Measurements from ENCODE around the gene WSCD2. TPM values are rescaled to one million over a fixed set of nuclear protein-coding genes. Genes with fewer than 3 reads are reported as not detected.

The WSCD2 gene
- total RNA-seq, 2 experiments from 2014 or later = not detected

- no peak overlapping the region for H3K27ac ChIP-seq (ENCODE audit: low read depth, low read length, poor library complexity, severe bottlenecking)
- H3K9me2 ChIP-seq (ENCODE audit: insufficient read depth, low read length) = no peaks in the 10 kb centered on the region
- no peaks in the 10 kb centered on the region for H3K36me3 ChIP-seq (ENCODE audit: insufficient read depth, low read length)
- no peak overlapping the region for H3K4me3 ChIP-seq (ENCODE audit: low read depth, low read length, poor library complexity, severe bottlenecking)
- H3K79me2 ChIP-seq (ENCODE audit: insufficient read depth, low read depth, low read length) = no peaks in the 10 kb centered on the region
- H3K9me3 ChIP-seq (ENCODE audit: low read length) = no peaks in the 10 kb centered on the region
- intact Hi-C loops (cut with micrococcal nuclease; ENCODE audit: unreplicated experiment) = no loop called here
- TF ChIP-seq EZH2phosphoT487 (IDR thresholded peaks at IDR 0.05; ENCODE audit: borderline replicate concordance, low read depth, low read length) = no peak
- TF ChIP-seq CTCF (conservative IDR thresholded peaks at IDR 0.05; ENCODE audit: low read length) = no peak
- no peak overlapping the region for H3K4me2 ChIP-seq (ENCODE audit: low read length)
- H3K4me1 ChIP-seq (ENCODE audit: insufficient read depth, low read length, poor library complexity, severe bottlenecking) = no peaks in the 10 kb centered on the region
- POLR2A ChIA-PET = no interaction called here
- CTCF ChIA-PET (ENCODE audit: unreplicated experiment) = no interaction called here
- DNase-seq (ENCODE audit: low spot score) = no peak
- no peaks in the 10 kb centered on the region for H4K20me1 ChIP-seq (ENCODE audit: insufficient read depth, low read length)
- BruUV-seq (replicated peaks) = no TSS peak
- H2AFZ ChIP-seq (ENCODE audit: low read length) = no peak overlapping the region
Measured at GRCh38 chr12:108157870-108158459, 28.9 kb downstream of the WSCD2 start.

GRCh38 chr12:108162207-108162606, 33.1 kb downstream of the WSCD2 start:
- H4K20me1 ChIP-seq (ENCODE audit: insufficient read depth, low read length) = no peaks in the 10 kb centered on the region
- intact Hi-C loops (cut with micrococcal nuclease; ENCODE audit: unreplicated experiment) = no loop called here
- H3K9me3 ChIP-seq (ENCODE audit: low read length) = no peaks in the 10 kb centered on the region

More at GRCh38 chr12:108162207-108162606, 33.1 kb downstream of the WSCD2 start:
- Histone ChIP-seq H3K36me3 (ENCODE audit: insufficient read depth, low read length) (no peaks in the 10 kb centered on the region), H3K4me2 (ENCODE audit: low read length) (no peak overlapping the region), H3K9me2 (ENCODE audit: insufficient read depth, low read length) (no peaks in the 10 kb centered on the region), H2AFZ (ENCODE audit: low read length) (no peak overlapping the region), H3K27ac (ENCODE audit: low read depth, low read length, poor library complexity, severe bottlenecking) (no peak overlapping the region), H3K79me2 (ENCODE audit: insufficient read depth, low read depth, low read length) (no peaks in the 10 kb centered on the region), H3K4me3 (ENCODE audit: low read depth, low read length, poor library complexity, severe bottlenecking) (no peak overlapping the region), H3K4me1 (ENCODE audit: insufficient read depth, low read length, poor library complexity, severe bottlenecking) (no peaks in the 10 kb centered on the region)
- ChIA-PET CTCF (ENCODE audit: unreplicated experiment) (no interaction called here), POLR2A (no interaction called here)
- TF ChIP-seq EZH2phosphoT487 (IDR thresholded peaks at IDR 0.05; ENCODE audit: borderline replicate concordance, low read depth, low read length) (no peak), CTCF (conservative IDR thresholded peaks at IDR 0.05; ENCODE audit: low read length) (no peak)
- no peak for DNase-seq (ENCODE audit: low spot score)
- no TSS peak for BruUV-seq (replicated peaks)
